ENCODE measurements around the gene LOXHD1.

LOXHD1 gene

GRCh38 chr18:46587600-46587999 is 69.4 kb downstream of the LOXHD1 start:
- no peak overlapping the region for H3K4me3 ChIP-seq (ENCODE audit: low read depth, low read length)
- no peak for TF ChIP-seq CTCF (IDR thresholded peaks at IDR 0.05; ENCODE audit: insufficient read depth, low read depth, low read length, missing control alignments)
- DNase-seq (ENCODE audit: low read depth): no peak

GRCh38 chr18:46583711-46584110 is 73.3 kb downstream of the LOXHD1 start:
- DNase-seq (ENCODE audit: low read depth): no peak
- TF ChIP-seq CTCF (IDR thresholded peaks at IDR 0.05; ENCODE audit: insufficient read depth, low read depth, low read length, missing control alignments): no peak
- no peak overlapping the region for H3K4me3 ChIP-seq (ENCODE audit: low read depth, low read length)

- TF ChIP-seq CTCF (IDR thresholded peaks at IDR 0.05; ENCODE audit: insufficient read depth, low read depth, low read length, missing control alignments): no peak
- no peak for DNase-seq (ENCODE audit: low read depth)
- H3K4me3 ChIP-seq (ENCODE audit: low read depth, low read length): no peak overlapping the region
These were observed 75.4 kb downstream of the LOXHD1 start for GRCh38 chr18:46581648-46582047.

GRCh38 chr18:46578987-46579386 is 78.0 kb downstream of the LOXHD1 start:
- no peak for TF ChIP-seq CTCF (IDR thresholded peaks at IDR 0.05; ENCODE audit: insufficient read depth, low read depth, low read length, missing control alignments)
- no peak overlapping the region for H3K4me3 ChIP-seq (ENCODE audit: low read depth, low read length)
- no peak for DNase-seq (ENCODE audit: low read depth)

GRCh38 chr18:46577546-46577945 is 79.5 kb downstream of the LOXHD1 start:
- H3K4me3 ChIP-seq (ENCODE audit: low read depth, low read length): no peak overlapping the region
- no peak for DNase-seq (ENCODE audit: low read depth)
- TF ChIP-seq CTCF (IDR thresholded peaks at IDR 0.05; ENCODE audit: insufficient read depth, low read depth, low read length, missing control alignments): no peak

GRCh38 chr18:46575851-46576250 is 81.2 kb downstream of the LOXHD1 start:
- no peak for TF ChIP-seq CTCF (IDR thresholded peaks at IDR 0.05; ENCODE audit: insufficient read depth, low read depth, low read length, missing control alignments)
- no peak overlapping the region for H3K4me3 ChIP-seq (ENCODE audit: low read depth, low read length)
- DNase-seq (ENCODE audit: low read depth): no peak

GRCh38 chr18:46574743-46575115 is 82.3 kb downstream of the LOXHD1 start:
- no peak overlapping the region for H3K4me3 ChIP-seq (ENCODE audit: low read depth, low read length)
- no peak for DNase-seq (ENCODE audit: low read depth)
- TF ChIP-seq CTCF (IDR thresholded peaks at IDR 0.05; ENCODE audit: insufficient read depth, low read depth, low read length, missing control alignments): no peak
